ENCODE results near the gene OR52B6.
"Not testable (repeated sequence)": the region's sequence is repeated elsewhere in the genome, so short reads cannot be mapped to it uniquely, and the experiment has no call there.

OR52B6 gene

DNA sequence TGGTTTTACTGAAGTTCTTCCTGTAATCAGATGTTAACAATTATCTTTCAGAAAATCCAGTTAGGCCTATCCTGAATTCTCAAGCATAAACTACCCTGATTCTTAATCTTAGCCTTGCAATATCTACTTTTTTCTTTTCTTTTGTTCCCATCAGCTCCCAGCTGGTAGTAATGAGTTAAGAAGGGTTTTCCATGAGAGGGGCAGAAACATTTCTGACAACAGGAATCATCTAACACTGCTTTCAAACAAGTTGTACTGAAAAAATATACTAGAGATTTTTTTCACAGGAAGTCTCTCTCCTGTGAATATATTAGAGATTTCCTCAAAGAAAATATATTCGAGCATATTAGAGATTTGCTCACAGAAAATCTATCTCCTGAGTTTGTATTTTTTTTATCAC, 12.5 kb downstream of the OR52B6 start:
- no peak for DNase-seq (ENCODE audit: low spot score)

DNA sequence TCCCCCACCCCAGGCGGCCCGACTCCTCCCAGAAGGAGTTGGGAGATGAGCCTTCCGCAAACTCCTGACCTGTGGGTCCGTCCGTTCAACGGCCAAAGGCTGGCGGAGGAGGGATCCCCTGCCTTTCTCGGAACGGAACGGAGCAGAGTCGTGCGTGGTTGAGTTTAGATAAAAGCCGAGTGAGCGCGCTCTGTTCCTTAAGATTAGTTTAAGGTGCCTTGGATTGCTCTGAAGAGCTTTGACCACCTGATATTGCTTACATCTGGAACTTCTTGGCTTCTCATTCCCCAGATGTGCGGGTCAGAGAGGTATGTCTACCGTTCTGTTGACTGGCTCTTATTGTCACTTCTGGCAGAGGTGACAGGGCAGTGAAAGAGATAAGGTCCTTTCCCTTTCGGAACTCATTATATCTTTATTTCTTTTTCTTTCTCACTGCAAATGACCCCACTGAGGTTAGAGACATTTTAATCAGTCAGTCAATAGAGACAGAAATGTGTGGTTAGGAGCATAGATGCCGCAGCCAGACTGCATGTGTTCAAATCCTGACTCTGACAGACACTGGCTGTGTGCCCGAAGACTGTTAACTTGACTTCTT, 16.0 kb downstream of the OR52B6 start, which contains the start of gene TRIM6:
TSS of gene TRIM6 (plus strand) at position 31 of the 595 bp plus-strand sequence. CDS start at position 292, 261 bp downstream.
- no peak for DNase-seq (ENCODE audit: low spot score)

DNA sequence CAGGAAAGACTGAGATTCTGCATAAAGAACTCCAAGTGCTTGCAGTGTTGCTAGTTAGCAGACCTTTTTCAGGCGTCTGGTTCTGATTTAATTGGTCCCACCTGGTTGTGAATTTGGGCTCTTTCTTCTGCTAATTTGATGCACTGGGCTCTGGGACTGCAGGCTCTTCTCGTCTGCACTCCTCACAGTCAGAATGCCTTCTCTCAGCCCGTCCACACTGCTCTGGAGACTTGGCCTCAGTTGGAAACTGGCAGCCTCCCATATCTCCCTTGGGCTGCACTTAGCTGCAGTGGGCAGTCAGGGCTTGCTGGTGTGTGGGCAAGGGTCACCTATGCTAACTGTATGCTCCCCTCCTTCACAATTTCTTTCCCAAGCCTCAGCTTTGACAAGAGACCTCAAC, 17.3 kb downstream of the OR52B6 start:
- no peak for DNase-seq (ENCODE audit: low spot score)

DNA sequence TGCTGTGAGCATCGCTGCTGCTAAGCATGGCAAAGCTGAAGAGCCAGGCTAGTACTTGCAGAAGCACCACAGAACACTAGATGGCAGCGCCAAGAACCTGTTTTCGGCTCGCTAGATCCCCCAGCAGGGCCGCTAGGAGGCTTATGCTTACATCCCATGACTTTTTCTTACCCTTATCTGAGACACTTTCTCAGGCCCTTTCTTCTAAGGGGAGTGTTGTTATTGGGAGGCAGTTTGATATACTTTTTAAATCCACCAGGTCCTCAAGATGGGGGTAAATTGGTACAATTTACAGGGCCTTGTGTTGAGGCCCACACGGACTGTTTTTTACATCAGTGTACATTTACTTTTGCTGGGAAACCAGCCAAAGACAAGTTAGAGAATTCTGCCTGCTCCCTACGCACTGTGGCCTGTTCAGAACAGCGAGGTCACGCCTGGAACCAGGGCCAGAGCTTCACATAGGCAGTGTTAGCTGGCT, 19.7 kb downstream of the OR52B6 start:
- DNase-seq (ENCODE audit: low spot score), result peak; percentile 48

DNA sequence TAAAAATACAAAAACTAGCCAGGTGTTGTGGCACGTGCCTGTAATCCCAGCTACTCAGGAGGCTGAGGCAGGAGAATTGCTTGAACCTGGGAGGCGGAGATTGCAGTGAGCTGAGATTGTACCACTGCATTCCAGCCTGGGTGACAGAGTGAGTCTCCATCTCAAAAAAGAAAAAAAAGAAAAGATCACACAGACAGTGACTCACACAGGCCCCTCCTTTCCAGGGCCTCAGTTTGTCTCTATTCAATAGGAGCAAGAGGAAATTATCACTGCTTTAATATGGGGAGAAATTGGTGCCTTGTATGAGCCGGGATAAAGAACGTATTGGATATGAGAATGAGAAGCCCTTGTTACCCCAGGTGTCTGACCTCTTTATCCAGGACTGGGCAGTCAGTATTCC, 22.1 kb downstream of the OR52B6 start:
- not testable (repeated sequence) for DNase-seq (ENCODE audit: low spot score)

DNA sequence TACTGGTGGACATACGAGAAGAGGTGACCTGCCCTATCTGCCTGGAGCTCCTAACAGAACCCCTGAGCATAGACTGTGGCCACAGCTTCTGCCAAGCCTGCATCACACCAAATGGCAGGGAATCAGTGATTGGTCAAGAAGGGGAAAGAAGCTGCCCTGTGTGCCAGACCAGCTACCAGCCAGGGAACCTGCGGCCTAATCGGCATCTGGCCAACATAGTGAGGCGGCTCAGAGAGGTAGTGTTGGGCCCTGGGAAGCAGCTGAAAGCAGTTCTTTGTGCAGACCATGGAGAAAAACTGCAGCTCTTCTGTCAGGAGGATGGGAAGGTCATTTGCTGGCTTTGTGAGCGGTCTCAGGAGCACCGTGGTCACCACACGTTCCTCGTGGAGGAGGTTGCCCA, 22.6 kb downstream of the OR52B6 start:
- no peak for DNase-seq (ENCODE audit: low spot score)

DNA sequence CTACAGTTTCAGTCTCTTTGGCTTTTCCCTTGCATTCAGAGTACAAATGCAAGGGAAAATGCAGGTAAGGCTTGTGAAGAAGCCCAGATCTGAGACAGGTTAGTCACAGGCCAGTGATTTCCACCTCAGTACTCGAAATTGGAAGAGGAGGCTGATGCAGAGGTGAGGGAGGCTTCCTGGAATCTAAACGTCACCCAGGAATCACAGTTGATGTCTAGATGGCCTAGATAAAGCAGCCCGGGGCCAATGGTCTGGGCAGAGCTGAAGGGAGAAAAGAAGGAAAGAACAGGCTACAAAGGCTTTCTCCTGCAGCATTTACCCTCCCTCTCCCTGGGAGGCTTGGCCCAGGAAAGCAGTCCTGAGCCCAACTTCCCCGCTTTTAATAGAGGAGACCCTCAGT, 24.2 kb downstream of the OR52B6 start:
- no peak for DNase-seq (ENCODE audit: low spot score)

DNA sequence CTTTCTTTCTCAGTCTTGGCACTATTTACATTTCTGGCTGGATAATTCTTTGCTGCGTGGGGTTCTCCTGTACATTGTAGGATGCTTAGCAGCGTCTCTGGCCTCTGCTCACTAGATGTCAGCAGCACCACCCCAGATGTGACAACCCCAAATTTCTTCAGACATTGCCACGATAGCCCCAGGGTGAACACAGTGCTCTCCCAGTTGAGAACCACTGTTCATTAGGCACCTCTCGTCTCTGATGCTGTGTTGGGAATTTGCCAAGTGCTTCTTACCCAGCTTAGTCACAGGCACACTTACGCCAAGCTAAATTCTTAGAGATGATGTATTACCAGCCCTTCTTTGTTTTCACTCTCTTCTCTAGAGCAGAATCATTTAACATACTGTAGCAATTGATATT, 25.2 kb downstream of the OR52B6 start:
- DNase-seq (ENCODE audit: low spot score), result no peak

DNA sequence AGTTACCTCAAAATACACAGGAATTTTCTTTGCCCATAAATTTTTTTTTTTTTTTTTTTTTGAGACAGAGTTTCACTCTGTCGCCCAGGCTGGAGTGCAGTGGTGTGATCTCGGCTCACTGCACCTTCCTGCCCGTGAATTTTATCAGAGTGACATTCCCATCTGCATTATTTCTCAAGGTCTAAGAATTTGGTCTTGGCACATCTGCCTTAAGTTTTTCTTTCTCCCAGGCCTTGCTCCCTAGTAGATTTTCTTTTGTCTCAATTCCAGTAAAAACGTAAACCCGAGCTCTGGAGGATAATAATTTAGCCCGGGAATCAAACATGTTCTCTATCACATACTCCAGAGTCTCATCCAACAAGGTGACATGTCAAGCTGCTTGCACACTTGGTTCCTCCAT, 28.1 kb downstream of the OR52B6 start:
- DNase-seq (ENCODE audit: low spot score), result no peak

DNA sequence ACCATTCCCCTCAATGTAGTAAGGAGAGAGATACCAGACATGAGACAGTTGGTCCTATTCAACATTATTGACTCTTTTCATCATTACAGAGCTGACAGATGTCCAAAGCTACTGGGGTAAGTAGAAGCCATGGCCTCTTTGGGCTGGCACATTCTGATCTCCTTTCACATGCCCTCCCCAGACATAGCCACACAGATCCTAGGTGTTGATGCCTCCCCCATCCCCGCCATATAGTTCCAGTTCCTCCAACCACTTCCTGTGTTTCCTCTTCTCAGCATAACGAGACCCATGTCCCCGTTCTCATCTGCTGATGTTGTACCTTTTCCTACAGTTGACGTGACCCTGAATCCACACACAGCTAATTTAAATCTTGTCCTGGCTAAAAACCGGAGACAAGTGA, 29.8 kb downstream of the OR52B6 start:
- no peak for DNase-seq (ENCODE audit: low spot score)

DNA sequence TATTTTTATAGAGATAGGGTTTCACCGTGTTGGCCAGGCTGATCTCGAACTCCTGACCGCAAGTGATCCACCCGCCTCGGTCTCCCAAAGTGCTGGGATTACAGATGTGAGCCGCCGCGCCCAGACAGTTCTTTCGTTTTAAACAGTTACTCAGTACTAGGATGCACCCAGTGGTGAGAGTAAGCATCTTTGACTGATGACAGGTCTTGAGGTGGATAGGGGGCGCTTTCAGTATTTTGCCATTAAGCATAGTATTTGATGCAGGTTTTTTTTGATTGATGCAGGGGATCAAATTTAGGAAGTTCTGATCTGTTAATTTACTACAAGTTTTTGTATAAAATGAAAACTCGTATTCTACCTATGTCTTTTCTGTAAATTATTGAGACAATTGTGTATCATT, 30.9 kb downstream of the OR52B6 start:
- no peak for DNase-seq (ENCODE audit: low spot score)

DNA sequence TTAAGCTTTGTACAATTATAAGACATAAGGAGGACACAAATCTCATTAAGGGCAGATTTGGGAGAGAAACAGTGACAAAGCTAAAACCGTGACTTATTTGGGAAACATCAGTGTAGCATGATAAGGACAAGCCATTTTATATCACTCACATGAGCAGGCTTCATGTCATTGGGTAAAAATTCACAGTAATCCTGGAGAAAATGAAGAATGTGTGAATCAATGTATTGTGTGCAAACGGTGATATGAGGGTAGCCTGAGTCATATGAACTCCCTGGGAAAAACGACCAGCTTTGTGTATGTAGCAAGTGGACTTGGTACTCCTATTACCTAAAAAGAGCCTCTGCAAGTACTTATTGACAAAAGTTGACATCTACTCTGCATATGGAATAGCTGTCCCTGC, 38.1 kb downstream of the OR52B6 start:
- no peak for DNase-seq (ENCODE audit: low spot score)

DNA sequence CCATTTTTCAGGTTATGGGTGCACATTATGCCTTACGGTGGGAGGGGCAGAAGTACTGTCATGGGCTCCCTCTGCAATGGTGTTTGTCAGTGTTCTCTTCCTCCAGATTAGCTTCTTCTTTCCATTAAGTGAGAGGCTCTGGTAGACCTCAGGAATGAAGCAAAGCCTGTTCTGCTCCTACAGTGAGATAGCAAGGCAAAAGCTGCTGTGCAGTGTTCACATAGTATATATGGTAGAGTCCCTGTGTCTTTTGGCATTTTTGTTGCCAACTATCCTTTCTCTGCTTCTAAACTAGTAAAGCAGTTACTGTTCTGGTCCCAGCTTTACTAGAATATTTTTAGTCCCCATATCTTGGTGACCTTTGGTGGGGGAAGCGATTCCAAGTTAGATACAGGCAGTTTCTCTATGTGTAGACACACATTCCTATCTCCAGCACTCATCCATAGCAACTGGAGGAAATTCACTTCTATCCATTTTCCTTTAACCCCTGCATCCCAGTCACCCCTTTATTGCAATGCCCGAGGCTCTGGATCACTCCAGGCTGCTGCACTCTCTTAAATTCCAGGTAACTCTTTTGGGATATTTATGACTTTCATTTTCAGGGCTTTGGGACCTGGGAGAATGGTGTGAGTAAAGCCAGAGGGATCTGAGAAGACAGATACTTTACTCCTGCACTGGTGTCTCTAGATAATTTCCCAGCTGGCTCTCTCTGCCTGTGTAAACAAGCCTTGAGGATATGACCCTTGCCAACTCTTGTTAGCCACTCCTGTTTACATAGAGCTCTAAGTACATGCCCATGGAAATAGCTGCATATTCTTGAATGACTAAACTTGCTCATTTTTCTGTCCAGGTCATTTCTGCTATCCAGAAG, 40.2 kb downstream of the OR52B6 start:
- DNase-seq (ENCODE audit: low spot score), result no peak

DNA sequence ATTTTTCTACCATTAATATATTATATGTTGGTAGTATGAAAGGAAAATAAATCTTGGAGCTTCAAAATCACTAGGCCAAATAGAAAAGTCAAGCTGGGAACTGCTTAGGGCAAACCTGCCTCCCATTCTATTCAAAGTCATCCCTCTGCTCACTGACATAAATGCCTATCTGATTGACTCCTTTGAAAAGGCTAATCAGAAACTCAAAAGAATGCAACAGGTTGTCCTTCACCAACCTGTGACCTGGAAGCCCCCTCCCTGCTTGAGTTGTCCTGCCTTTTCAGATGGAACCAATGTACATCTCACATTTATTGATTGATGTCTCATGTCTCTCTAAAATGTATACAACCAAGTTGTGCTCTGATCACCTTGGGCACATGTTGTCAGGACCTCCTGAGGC, 40.9 kb downstream of the OR52B6 start:
- no peak for DNase-seq (ENCODE audit: low spot score)

DNA sequence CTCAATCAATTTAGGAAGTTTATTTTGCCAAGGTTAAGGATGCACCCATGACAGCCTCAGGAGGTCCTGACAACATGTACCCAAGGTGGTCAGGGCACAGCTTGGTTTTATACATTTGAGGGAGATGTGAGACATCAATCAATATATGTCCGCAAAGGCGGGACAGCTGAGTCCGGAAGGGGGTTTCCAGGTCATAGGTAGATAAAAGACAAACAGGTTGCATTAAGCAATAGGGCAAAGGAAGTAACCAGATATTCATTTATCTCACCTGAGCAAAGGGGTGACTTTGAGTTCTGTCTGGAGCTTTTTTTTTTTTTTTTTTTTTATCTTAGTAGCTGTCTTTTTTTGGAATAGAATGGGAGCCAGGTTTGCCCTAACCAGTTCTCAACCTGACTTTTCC, 42.1 kb downstream of the OR52B6 start:
- no peak for DNase-seq (ENCODE audit: low spot score)

DNA sequence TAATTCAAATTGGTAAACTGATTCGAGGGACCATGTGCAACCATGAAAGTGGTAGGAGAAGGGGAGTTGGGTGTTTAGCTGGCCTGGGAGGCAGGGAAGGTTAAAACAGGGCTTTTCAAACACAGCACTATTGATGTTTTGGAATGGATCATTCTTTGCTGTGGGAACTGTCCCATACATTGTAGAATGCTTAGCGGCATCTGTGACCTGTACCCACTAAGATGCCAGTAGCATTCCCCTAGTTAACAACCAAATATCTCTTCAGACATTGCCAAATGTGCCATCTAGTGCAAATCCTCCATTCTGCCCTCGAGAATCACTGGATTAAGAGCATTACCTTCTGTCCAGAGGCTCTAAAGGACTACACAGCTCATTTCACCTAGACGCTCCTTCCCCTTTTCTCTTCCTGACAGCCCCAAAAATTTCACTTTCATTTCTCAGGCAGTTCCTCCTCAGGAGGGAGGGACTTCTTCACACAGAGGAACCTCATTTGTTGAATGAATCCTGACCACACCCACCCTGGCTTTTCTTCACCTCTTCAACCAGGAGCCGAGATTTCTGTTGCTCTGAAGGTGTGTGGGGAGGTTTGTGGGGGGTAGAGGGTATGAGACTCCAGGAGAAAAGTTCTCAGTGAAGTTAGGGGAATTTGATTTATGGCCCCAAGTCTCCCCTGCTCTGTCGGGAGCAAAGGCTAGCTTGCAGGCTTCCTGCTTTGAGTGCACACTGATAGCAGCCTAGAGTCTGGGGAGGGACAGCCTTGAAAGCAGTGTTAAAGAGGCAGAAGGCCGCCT, 44.0 kb downstream of the OR52B6 start, which contains the start of gene TRIM34:
TSS of gene TRIM34 (plus strand) at position 513 of the 791 bp plus-strand sequence. CDS start 7,331 bp downstream, outside the sequence.
- no peak for DNase-seq (ENCODE audit: low spot score)

DNA sequence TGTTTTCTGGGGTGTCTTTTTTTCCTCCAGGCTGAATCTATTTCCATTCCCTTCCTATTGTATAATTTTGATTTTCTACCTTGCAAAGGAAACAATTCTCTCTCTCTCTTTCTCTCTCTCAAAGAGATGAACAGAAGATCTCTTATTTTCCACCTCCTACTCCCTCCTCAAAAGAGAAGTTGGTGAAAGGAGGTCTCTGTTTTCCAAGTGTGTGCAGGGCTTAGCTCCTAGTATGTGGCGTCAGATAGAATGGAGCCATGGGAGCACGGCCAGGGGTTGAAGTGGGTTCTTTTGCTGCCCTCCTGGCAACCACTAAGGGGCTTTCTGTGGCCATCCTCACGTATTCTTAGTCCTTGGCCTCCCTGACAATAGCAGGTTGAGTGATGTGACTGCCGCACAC, 44.6 kb downstream of the OR52B6 start:
- no peak for DNase-seq (ENCODE audit: low spot score)

DNA sequence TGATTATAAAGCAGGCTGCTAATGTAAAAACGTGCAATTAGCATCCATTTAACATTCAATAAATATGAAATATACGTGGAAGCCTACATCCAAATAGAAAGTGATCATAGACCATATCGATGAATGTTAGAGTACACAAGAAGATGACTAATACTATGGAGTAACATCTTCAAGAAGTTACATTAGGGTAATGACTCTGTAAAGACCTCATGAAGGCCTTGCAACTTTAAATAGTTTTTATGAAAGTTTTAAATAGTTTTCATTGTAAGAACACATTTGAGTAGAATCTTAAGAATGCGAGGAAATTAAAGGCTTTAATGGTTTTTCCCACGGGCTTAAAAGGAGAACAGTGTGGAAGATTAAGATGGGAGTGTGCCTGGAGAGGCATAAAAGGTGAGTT, 45.5 kb downstream of the OR52B6 start:
- DNase-seq (ENCODE audit: low spot score), result no peak

DNA sequence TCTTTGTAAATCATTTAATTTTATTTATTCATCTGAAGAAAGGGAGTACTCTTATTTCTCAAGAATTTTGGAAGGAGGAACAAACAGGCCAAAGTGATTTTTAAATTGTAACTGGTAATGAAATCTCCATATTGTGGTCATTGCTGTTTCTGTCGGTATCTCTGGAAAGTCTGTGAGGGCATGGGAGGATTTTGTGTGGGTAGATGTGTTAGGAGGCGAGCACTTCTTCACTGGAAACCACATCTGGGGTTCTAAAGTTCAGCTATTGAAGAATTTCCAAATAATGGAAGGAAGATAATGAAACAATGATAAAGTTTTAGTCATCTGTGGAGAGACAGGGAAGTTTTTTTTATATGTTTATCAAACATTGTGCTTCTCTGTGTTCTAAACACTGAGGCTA, 50.7 kb downstream of the OR52B6 start:
- DNase-seq (ENCODE audit: low spot score), result no peak

Data from SK-N-DZ (cell line).